T-helper 2 cell treated with Interferon-gamma antibody and Interleukin-4, amounts not matched to agents 5 μg/mL and 100 μg/mL, for 36 hours (primary cell): ENCODE results near the gene ATP6V1G1.

Experiments
- DNase-seq: peaks from one replicate; pipeline ENCODE4 v3.0.0; 2021; ENCODE audit warnings: low spot score
- H3K27ac Mint-ChIP-seq: one replicate; pipeline ENCODE4 v1.8.0; 2021; ENCODE audit warnings: mild to moderate bottlenecking, mixed read lengths
- H3K27me3 Mint-ChIP-seq: one replicate; pipeline ENCODE4 v1.8.0; 2021; ENCODE audit warnings: low read depth, mixed read lengths
- H3K36me3 Mint-ChIP-seq: one replicate; pipeline ENCODE4 v1.8.0; 2021; ENCODE audit warnings: low read depth, mixed read lengths
- H3K4me1 Mint-ChIP-seq: one replicate; pipeline ENCODE4 v1.8.0; 2021; ENCODE audit warnings: low read depth, mixed read lengths
- H3K4me3 Mint-ChIP-seq: one replicate; pipeline ENCODE4 v1.8.0; 2022; ENCODE audit warnings: mild to moderate bottlenecking, moderate library complexity, mixed read lengths
- H3K9me3 Mint-ChIP-seq: one replicate; pipeline ENCODE4 v1.8.0; 2021; ENCODE audit warnings: mixed read lengths

Gene ATP6V1G1

GRCh38 chr9:114611516-114612271 is 24.1 kb downstream of the ATP6V1G1 start:
- H3K36me3 Mint-ChIP-seq: peaks cover 11% of the 10 kb centered on the region
- peaks cover 37% of the 10 kb centered on the region for H3K4me1 Mint-ChIP-seq
- DNase-seq: peak; percentile 41
- no peaks in the 10 kb centered on the region for H3K9me3 Mint-ChIP-seq
- H3K27me3 Mint-ChIP-seq: no peaks in the 10 kb centered on the region
- H3K4me3 Mint-ChIP-seq: peak overlapping the region; percentile 87
- peak overlapping the region; percentile 85 for H3K27ac Mint-ChIP-seq

DNA sequence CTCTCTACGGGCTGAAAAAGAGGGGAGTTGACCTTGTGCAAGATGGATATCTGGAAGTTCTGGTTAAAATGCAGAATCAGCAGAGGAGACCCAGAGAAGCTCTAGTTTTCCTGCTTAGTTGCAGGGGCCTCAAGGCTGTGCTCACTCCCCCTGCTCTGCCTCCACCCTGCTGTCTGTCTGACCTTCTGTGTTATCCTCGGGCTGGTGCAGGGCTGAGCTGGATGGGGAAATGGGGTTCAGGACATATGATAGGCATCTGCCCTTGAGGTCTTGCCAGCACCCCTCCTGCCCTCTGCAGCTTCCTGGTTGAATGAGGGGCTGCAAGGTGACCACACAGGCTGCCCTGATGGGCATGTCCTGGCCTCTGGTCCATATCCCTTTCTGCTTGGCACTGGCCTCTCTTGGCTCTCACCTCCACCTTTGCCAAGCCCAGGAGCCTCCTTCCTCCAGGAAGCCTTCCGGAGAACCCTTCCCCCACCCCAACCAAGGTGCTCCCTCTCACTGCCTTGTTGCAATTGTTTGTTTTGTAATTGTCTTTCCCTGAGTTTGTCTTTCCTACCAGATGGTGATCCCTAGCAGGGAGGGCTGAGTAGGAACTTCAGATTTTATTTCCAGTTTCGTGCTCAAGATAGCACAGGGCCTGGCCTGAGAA is 24.8 kb downstream of the ATP6V1G1 start:
- Mint-ChIP-seq H3K27ac (peak overlapping the region; percentile 85), H3K4me3 (peak overlapping the region; percentile 87), H3K27me3 (no peaks in the 10 kb centered on the region), H3K4me1 (peaks cover 42% of the 10 kb centered on the region), H3K36me3 (peaks cover 13% of the 10 kb centered on the region), H3K9me3 (no peaks in the 10 kb centered on the region)
- no peak for DNase-seq

DNA sequence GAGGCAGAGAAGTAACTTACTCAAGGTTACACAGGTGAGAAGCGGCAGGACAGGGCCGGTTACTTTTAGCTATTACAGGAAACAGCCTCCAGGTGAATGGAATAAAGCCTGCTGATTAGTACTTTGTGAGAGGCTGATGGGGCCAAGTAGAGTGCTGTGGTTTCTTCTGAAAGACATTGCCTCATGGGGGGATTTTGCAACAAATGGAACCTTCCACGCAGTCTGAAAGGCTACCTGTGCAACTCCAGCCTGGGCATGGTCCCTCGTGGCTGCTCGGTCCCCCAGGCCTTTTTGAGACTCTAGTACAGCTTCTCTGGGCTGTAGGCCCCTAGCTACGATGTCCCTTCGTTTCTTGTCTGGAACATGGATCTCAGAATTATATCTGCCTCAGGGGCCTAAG is 25.5 kb downstream of the ATP6V1G1 start:
- Mint-ChIP-seq H3K4me3 (peak overlapping the region; percentile 87), H3K27ac (peak overlapping the region; percentile 85), H3K27me3 (no peaks in the 10 kb centered on the region), H3K9me3 (no peaks in the 10 kb centered on the region), H3K36me3 (peaks cover 13% of the 10 kb centered on the region), H3K4me1 (peaks cover 42% of the 10 kb centered on the region)
- DNase-seq: no peak

- Mint-ChIP-seq H3K4me1 (peaks cover 42% of the 10 kb centered on the region), H3K4me3 (peak overlapping the region; percentile 87), H3K36me3 (peaks cover 19% of the 10 kb centered on the region), H3K27ac (no peak overlapping the region), H3K9me3 (no peaks in the 10 kb centered on the region), H3K27me3 (no peaks in the 10 kb centered on the region)
- no peak for DNase-seq
Measured at GRCh38 chr9:114613919-114614318, 26.4 kb downstream of the ATP6V1G1 start.

DNA sequence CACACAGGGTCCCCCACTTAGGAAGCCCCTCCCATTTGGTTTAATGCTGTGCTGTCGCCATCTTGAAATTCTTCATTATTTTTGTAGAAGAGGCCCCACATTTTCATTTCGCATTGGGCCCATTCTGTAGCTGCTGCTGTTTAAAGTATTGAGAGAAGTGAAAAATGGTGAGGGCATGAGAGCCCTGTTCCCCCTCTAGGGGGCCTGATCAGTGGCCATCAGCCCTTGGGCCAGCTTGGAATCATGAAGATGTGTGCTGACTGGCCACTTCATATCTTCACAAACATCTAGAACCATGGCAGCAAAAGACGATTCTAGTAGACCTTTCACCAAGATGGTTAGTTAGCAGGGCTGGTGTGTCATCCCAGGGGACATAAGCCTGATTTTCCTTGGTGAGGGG is 26.8 kb downstream of the ATP6V1G1 start:
- no peak overlapping the region for H3K4me3 Mint-ChIP-seq

DNA sequence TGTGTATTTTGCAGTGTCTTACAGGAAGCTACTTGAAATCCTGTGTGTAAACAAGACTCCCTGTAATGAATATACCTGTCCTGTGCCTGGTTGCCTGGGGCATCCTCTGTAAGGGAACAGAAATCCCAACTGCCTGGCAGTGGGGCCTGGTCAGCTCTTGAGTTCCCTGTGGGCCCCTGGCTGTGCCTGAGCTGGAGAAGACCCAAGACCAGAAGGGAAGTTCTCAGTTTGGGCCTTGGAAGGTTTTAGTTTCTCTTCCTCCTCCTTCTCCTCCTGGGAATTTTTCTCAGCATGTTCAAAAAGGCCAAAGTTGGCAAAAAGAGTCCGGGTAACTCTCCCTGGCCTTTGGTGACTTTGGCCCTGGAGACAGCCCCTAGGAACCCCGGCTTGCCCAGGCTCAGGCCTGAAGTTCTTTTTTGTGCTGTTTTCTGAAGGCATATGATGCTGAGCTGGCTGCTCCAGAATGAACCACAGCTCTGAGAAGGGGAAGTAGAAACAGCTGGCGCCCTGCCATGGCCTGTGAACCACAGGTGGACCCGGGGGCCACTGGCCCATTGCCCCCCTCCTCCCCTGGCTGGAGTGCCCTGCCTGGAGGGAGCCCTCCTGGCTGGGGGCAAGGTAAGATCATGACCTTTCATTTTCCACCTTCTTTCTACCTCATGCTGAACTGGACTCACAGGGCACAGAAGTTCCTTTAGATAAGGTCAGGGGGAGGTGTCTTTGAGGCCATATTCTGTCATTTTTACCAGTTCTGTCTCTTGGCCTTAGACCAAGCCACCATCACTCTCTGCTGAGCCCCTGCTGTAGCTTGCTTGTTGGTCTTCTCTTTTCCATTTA is 29.3 kb downstream of the ATP6V1G1 start:
- Mint-ChIP-seq H3K27me3 (no peaks in the 10 kb centered on the region), H3K36me3 (peaks cover 35% of the 10 kb centered on the region), H3K4me3 (peak overlapping the region; percentile 66), H3K9me3 (no peaks in the 10 kb centered on the region), H3K27ac (peak overlapping the region; percentile 88), H3K4me1 (peaks cover 42% of the 10 kb centered on the region)
- no peak for DNase-seq

More for the DNA sequence above, 26.8 kb downstream of the ATP6V1G1 start:
- peaks cover 23% of the 10 kb centered on the region for H3K36me3 Mint-ChIP-seq
- H3K27me3 Mint-ChIP-seq: no peaks in the 10 kb centered on the region
- peaks cover 44% of the 10 kb centered on the region for H3K4me1 Mint-ChIP-seq
- no peak overlapping the region for H3K27ac Mint-ChIP-seq
- DNase-seq: no peak
- H3K9me3 Mint-ChIP-seq: no peaks in the 10 kb centered on the region

DNA sequence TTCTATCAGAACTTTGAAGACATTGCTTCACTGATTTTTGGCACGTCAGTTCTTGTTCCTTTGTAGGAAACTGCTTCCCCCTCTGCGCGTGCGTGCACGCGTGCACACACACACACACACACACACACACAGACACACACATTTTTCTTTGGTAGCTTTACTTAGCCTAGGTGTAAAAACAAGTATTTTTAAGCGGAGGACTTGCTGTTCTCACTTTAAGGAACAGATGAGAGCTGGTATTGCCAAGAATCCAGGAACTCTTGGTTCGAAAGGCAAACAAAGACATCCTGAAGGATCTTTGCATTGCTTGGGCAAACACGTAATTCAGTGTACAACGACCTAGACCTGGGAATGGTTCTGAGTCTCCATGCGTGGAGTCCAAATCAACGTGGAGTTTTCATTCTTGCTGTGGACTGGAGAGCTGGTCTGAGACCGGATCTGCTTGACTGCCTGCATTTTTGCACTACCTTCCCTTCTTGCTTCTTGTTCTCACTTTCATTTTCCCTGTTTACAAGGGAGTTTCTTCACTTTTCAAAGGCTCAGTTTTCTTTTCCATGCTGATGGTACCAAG is 31.7 kb downstream of the ATP6V1G1 start:
- peaks cover 20% of the 10 kb centered on the region for H3K4me1 Mint-ChIP-seq
- H3K27me3 Mint-ChIP-seq: no peaks in the 10 kb centered on the region
- no peaks in the 10 kb centered on the region for H3K9me3 Mint-ChIP-seq
- no peak for DNase-seq
- H3K36me3 Mint-ChIP-seq: peaks cover 43% of the 10 kb centered on the region
- H3K4me3 Mint-ChIP-seq: peak overlapping the region; percentile 56
- peak overlapping the region; percentile 79 for H3K27ac Mint-ChIP-seq

GRCh38 chr9:114621561-114621960 is 34.0 kb downstream of the ATP6V1G1 start:
- Mint-ChIP-seq H3K27ac (peak overlapping the region; percentile 5), H3K36me3 (peaks cover 42% of the 10 kb centered on the region), H3K4me1 (peaks cover 15% of the 10 kb centered on the region), H3K27me3 (no peaks in the 10 kb centered on the region), H3K9me3 (no peaks in the 10 kb centered on the region), H3K4me3 (no peak overlapping the region)
- no peak for DNase-seq

DNA sequence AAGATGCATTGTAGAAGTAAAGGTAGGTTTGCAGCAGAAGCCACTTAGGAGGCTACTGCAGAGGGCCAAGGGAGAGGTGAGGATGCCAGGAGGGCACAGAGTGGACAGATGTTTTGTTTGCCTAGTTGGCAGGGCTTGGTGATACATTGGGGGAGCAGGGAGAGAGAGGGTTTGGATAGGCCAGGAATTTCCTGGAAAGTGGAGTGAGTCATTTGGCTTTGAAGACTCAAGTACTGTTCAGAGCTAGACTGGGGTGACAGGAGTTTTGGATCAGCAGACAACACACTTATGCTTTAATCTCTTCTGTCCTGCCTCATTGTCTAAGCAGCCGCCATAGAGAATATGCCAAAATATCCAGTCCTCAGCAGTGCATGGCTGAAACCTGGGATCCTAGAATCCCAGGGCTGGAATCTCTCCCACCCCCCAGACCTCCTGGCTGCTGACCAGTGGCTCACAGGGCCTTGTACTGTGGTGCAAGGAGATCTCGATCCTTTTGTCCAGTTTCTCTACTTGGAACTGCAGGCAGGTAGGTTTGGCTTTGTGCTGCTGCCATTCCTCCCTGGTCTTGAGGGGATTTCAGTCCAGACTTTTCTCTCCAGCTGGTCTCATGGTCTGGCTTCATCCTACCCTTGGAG is 34.5 kb downstream of the ATP6V1G1 start:
- H3K27ac Mint-ChIP-seq: no peak overlapping the region
- no peak for DNase-seq
- peaks cover 11% of the 10 kb centered on the region for H3K4me1 Mint-ChIP-seq
- H3K36me3 Mint-ChIP-seq: peaks cover 45% of the 10 kb centered on the region
- no peaks in the 10 kb centered on the region for H3K27me3 Mint-ChIP-seq
- no peaks in the 10 kb centered on the region for H3K9me3 Mint-ChIP-seq
- H3K4me3 Mint-ChIP-seq: no peak overlapping the region

DNA sequence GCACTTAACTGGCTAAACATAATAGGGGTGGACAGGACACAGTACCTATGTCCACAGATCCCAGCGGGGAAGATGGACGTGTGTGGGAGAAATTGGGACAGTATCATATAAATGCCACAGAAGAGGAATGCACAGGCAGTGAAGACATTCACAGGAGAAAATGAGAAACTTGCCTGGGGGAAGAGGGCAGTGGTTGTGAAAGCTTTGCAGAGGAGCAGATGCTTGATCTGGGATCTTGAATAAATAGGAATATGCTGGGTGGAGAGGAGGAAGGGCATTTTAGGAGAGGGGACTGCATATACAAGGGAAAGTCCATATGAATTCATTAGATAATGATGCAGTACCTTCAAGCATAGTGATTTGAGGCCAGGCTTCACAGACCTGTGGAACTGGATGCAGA is 37.1 kb downstream of the ATP6V1G1 start:
- no peaks in the 10 kb centered on the region for H3K9me3 Mint-ChIP-seq
- H3K27me3 Mint-ChIP-seq: no peaks in the 10 kb centered on the region
- peaks cover 39% of the 10 kb centered on the region for H3K36me3 Mint-ChIP-seq
- H3K4me1 Mint-ChIP-seq: peaks cover 3% of the 10 kb centered on the region
- no peak overlapping the region for H3K27ac Mint-ChIP-seq
- no peak for DNase-seq
- no peak overlapping the region for H3K4me3 Mint-ChIP-seq

GRCh38 chr9:114626415-114627020 is 38.9 kb downstream of the ATP6V1G1 start:
- peaks cover 42% of the 10 kb centered on the region for H3K36me3 Mint-ChIP-seq
- H3K4me3 Mint-ChIP-seq: no peak overlapping the region
- no peaks in the 10 kb centered on the region for H3K27me3 Mint-ChIP-seq
- no peaks in the 10 kb centered on the region for H3K9me3 Mint-ChIP-seq
- no peak overlapping the region for H3K27ac Mint-ChIP-seq
- no peak for DNase-seq
- H3K4me1 Mint-ChIP-seq: no peaks in the 10 kb centered on the region

- Mint-ChIP-seq H3K4me1 (no peaks in the 10 kb centered on the region), H3K27ac (no peak overlapping the region), H3K36me3 (peaks cover 35% of the 10 kb centered on the region), H3K4me3 (no peak overlapping the region), H3K9me3 (no peaks in the 10 kb centered on the region), H3K27me3 (no peaks in the 10 kb centered on the region)
- no peak for DNase-seq
Measured at GRCh38 chr9:114627553-114627952, 40.0 kb downstream of the ATP6V1G1 start.

DNA sequence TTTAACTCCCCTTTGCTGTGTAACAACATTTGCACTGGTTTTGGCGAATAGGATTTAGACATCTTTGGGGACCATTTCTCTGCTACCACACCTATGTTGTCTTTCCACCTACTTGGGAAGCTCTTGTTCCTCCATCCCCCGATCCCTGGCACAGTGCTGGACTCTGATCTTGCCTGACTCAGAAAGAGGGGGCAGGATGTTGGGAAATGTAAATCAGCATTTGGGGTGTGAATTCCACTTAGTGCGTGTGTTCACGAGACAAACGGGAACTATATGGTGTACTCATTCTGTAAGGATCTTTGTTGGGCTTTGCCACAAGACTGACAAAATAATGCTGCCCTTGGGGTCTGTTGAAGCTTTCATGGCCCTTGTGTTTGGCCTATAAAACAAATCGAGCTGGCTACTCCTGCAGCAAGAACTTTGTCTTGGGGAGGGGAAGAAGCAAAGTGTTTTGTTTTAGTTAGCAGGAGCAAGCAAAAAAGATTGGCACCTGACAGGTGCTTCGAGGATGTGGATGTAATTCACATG is 42.1 kb downstream of the ATP6V1G1 start:
- Mint-ChIP-seq H3K27me3 (no peaks in the 10 kb centered on the region), H3K27ac (no peak overlapping the region), H3K9me3 (no peaks in the 10 kb centered on the region), H3K4me1 (no peaks in the 10 kb centered on the region), H3K36me3 (peaks cover 26% of the 10 kb centered on the region), H3K4me3 (no peak overlapping the region)
- no peak for DNase-seq
